Body of pancreas (tissue), 4 donors: ENCODE measurements around the gene NEO1. TPM values are rescaled to one million over a fixed set of nuclear protein-coding genes. Genes with fewer than 3 reads are reported as not detected.

Experiments used
- ATAC-seq: fragments of 150-250 bp; one replicate; pipeline ENCODE4 v1.9.1; 2016
- DNase-seq, 4 donors: peaks; one replicate each; pipeline ENCODE4 v3.0.0-alpha.2; 2019
- H3K27ac ChIP-seq, 4 donors: fragments of 200-600 bp; sonication (generic); 1 replicate in 3 of 4; 2 replicates in 1 of 4; pipeline versions ENCODE4 v1.5.1 to v1.6.1; 2016 to 2019; ENCODE audit warnings: mild to moderate bottlenecking in 1 of 4, mixed read lengths in 1 of 4, moderate library complexity in 1 of 4
- H3K27me3 ChIP-seq, 2 donors: fragments of 200-600 bp; sonication (generic); one replicate each; pipeline ENCODE4 v1.6.0; 2016; ENCODE audit warnings: mild to moderate bottlenecking in 1 of 2
- H3K36me3 ChIP-seq, 2 donors: fragments of 200-600 bp; sonication (generic); replicated peaks in 1 of 2; 2 replicates each; pipeline ENCODE4 v1.5.1; 2016; ENCODE audit warnings: low read depth in 2 of 2; ENCODE audit not compliant: insufficient read depth in 1 of 2
- H3K4me1 ChIP-seq: fragments of 200-600 bp; sonication (generic); one replicate; pipeline ENCODE4 v1.6.0; 2016
- H3K4me3 ChIP-seq, 2 donors: fragments of 200-600 bp; sonication (generic); 1 replicate in 1 of 2; 2 replicates in 1 of 2; pipeline ENCODE4 v1.5.1; 2016 to 2019
- H3K9me3 ChIP-seq, 3 donors: fragments of 200-600 bp; sonication (generic); 1 replicate in 2 of 3; 2 replicates in 1 of 3; pipeline ENCODE4 v1.5.1; 2016
- POLR2A ChIP-seq, 3 donors: fragments of 450-650 bp; IDR thresholded peaks; one replicate each; pipeline ENCODE4 v1.6.1; 2016; ENCODE audit warnings: antibody characterized with exemption in 3 of 3, mild to moderate bottlenecking in 2 of 3
- WGBS, 2 donors: methylation state at CpG; one replicate each; pipeline ENCODE4 v1.1.5; 2017; 5-methylcytosine and 5-hydroxymethylcytosine counted together
- intact Hi-C: fragments of 100-400 bp; cut with DNase I; formaldehyde crosslinking; loops from one replicate; pipeline ENCODE4 v1.15.1; 2023
- total RNA-seq, 2 donors: library from RNA; depleted of rRNA; stranded (reverse); fragments of >200 nt; gene quantifications; one replicate each; pipeline ENCODE4 v1.1.0, GENCODE V29; 2016
- TF ChIP-seq, protein P1 (sequence below), 7 experiments: fragments of 450-650 bp in 4 of 7; fragments of 200-600 bp in 3 of 7; sonication (generic) in 3 of 7; IDR thresholded peaks; one replicate each; pipeline ENCODE4 v1.5.1; 2016 to 2019; ENCODE audit warnings: antibody characterized with exemption in 7 of 7

The NEO1 gene
- total RNA-seq, 2 donors from 2014 or later: 18.2 to 29.7 TPM

DNA sequence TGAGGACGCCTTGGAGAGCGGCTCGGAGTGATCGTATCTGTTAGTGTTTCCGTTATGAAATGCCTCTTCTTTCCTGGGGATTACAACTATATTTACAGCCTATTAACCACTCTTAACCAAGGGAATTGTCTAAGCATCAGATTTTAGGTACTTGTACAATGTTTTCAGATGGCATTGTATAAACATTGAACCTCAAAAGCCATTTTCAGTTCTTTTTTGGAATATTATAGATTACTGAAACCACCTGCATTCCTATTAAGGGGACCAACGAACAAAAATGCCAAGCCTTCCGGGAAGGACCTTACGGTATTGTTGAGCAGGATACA lies 1.1 kb downstream of the NEO1 start:
- 2 to 3% methylated on average over 8 of the region's 8 CpGs for WGBS, 2 donors
- intact Hi-C loops: no loop called here
- peaks cover 20% of the 10 kb centered on the region for H3K4me1 ChIP-seq
- H3K9me3 ChIP-seq: no peaks in the 10 kb centered on the region
- DNase-seq (no peak), ATAC-seq (no peak)
- TF ChIP-seq, protein P1, sequence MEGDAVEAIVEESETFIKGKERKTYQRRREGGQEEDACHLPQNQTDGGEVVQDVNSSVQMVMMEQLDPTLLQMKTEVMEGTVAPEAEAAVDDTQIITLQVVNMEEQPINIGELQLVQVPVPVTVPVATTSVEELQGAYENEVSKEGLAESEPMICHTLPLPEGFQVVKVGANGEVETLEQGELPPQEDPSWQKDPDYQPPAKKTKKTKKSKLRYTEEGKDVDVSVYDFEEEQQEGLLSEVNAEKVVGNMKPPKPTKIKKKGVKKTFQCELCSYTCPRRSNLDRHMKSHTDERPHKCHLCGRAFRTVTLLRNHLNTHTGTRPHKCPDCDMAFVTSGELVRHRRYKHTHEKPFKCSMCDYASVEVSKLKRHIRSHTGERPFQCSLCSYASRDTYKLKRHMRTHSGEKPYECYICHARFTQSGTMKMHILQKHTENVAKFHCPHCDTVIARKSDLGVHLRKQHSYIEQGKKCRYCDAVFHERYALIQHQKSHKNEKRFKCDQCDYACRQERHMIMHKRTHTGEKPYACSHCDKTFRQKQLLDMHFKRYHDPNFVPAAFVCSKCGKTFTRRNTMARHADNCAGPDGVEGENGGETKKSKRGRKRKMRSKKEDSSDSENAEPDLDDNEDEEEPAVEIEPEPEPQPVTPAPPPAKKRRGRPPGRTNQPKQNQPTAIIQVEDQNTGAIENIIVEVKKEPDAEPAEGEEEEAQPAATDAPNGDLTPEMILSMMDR (IDR thresholded peaks at IDR 0.05): no peak
- TF ChIP-seq POLR2A (IDR thresholded peaks at IDR 0.05): no peak
- peak overlapping the region; percentile 69 to 93 (median 88) for H3K27ac ChIP-seq
- peak overlapping the region; percentile 69 to 77 for H3K4me3 ChIP-seq
- H3K36me3 ChIP-seq: no peaks in the 10 kb centered on the region
- H3K27me3 ChIP-seq: no peaks in the 10 kb centered on the region

DNA sequence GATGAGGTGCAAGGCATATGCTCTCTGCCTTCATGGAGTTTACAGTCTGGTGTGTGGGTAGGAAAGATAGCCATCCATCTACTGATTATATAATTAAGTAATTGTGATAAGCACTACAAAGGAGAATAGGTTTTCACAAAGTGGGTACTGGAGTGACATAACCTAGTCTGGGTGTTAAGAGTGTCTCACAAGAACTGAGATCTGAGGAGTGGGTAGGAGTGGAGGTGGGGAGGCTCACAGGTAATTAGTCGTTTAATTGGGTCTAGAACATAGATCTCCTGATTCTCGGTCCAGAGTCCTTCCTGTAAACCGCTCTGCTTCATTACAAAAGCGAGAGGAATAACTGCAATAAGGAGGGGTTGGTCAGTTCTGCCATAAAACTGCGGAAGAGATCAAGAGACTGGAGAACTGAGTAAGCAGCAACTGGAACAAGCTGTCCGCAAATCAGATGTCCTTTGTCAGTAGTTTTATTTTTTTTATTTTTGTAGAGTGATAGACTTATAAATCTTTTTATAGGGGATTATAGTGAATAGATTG lies 2.2 kb downstream of the NEO1 start:
- no peaks in the 10 kb centered on the region for H3K9me3 ChIP-seq
- no peaks in the 10 kb centered on the region for H3K27me3 ChIP-seq
- H3K36me3 ChIP-seq: no peaks in the 10 kb centered on the region
- WGBS, 2 donors: 89 to 90% methylated on average over 6 of the region's 6 CpGs
- no peak overlapping the region for H3K4me3 ChIP-seq
- H3K27ac ChIP-seq: no peak overlapping the region
- peaks cover 20% of the 10 kb centered on the region for H3K4me1 ChIP-seq
- TF ChIP-seq, protein P1 (IDR thresholded peaks at IDR 0.05): no peak
- no peak for TF ChIP-seq POLR2A (IDR thresholded peaks at IDR 0.05)
- intact Hi-C loops: no loop called here
- ATAC-seq: no peak
- DNase-seq: no peak

DNA sequence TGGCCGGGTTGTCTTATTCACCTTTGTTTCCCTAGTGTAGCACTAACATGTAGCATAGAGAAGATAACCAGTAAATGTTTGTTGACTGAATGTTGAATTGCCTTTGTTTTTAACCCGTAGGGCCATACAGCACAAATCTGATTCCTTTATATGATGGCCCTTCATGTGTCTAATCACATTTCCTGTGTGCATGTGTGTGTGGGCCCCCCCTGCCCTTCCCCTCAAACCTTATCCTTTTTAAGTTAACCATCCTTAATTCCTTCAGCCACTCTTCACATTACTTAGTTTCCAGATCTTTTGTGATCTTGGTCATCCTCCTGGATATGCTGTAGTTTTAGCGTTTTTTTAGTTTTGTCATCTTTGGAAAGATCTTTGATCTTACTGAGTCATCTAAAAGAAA lies 4.2 kb downstream of the NEO1 start:
- no peaks in the 10 kb centered on the region for H3K9me3 ChIP-seq
- H3K27ac ChIP-seq: no peak overlapping the region
- H3K4me1 ChIP-seq: peaks cover 14% of the 10 kb centered on the region
- H3K36me3 ChIP-seq: no peaks in the 10 kb centered on the region
- DNase-seq (no peak), ATAC-seq (no peak)
- TF ChIP-seq, protein P1 (IDR thresholded peaks at IDR 0.05): no peak
- no peak for TF ChIP-seq POLR2A (IDR thresholded peaks at IDR 0.05)
- no peak overlapping the region for H3K4me3 ChIP-seq
- WGBS, 2 donors: 80 to 85% methylated on average over 3 of the region's 3 CpGs
- no peaks in the 10 kb centered on the region for H3K27me3 ChIP-seq
- intact Hi-C loops: no loop called here

DNA sequence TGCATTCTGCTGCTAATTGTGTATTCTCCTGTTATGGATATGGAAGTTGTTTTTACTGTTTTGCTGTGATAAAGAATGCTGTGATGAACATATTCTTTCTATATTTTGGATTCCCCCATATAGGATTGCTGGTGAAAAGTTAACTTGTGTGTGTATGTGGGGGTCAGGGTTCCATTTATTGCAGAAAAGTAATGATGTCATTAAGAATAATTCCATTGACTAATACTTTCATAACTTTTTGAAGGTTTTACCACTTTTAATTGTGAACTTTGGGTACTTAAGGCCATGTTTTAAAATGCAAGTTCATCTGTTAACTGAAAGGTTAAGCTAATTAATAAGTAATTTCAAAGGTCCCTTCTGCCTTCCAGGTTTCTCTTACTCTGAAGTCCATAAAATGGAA lies 6.2 kb downstream of the NEO1 start:
- Histone ChIP-seq H3K27me3 (no peaks in the 10 kb centered on the region), H3K9me3 (peaks cover 0 to 4% (median 0%) of the 10 kb centered on the region in 3 donors), H3K27ac (no peak overlapping the region), H3K4me3 (no peak overlapping the region), H3K36me3 (no peaks in the 10 kb centered on the region), H3K4me1 (peaks cover 12% of the 10 kb centered on the region)
- TF ChIP-seq POLR2A (IDR thresholded peaks at IDR 0.05): no peak
- TF ChIP-seq, protein P1 (IDR thresholded peaks at IDR 0.05): no peak
- intact Hi-C loops: no loop called here
- DNase-seq (no peak), ATAC-seq (no peak)

DNA sequence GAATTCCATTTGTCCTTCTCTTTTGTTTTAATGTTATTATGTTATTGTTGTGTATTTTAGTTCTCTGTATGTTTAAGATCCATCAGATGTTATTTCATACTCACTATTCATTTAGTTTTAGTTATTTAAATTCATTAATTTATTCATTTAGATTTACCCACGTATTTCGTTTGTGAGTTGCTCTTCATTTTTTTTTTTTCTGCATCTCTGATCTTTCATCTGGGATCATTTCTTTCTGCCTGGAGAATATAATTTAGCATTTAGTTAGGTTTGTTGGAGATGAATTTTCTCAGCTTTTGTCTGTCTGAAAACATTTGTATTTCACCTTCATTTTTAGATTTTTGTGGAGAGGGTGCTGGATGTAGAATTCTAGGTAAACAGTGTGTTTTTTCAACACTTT lies 12.9 kb downstream of the NEO1 start:
- no peak for DNase-seq
- no peak for TF ChIP-seq POLR2A (IDR thresholded peaks at IDR 0.05)
- TF ChIP-seq, protein P1 (IDR thresholded peaks at IDR 0.05): no peak
- Histone ChIP-seq H3K36me3 (no peaks in the 10 kb centered on the region), H3K27me3 (no peaks in the 10 kb centered on the region), H3K4me1 (no peaks in the 10 kb centered on the region), H3K9me3 (peaks cover 0 to 4% (median 0%) of the 10 kb centered on the region in 3 donors), H3K4me3 (no peak overlapping the region), H3K27ac (no peak overlapping the region)
- intact Hi-C loops: no loop called here
- 76 to 86% methylated on average over 2 of the region's 2 CpGs for WGBS, 2 donors
- ATAC-seq: no peak
